A673 (cell line): Measurements from ENCODE around the gene MRPS17. TPM values are rescaled to one million over a fixed set of nuclear protein-coding genes. Genes with fewer than 3 reads are reported as not detected.

ENCODE experiments used
- BruUV-seq: library from RNA; stranded (reverse); fragments of 400-500 nt; replicated peaks from 2 replicates; lab custom pipeline; 2021; lab: Mats Ljungman, UMichigan
- CTCF ChIA-PET: fragments of 300-600 bp; sonication (Branson Sonifier 250); formaldehyde crosslinking; loops from one replicate; lab custom pipeline; 2022; ENCODE audit warnings: antibody characterized with exemption; lab: Charles Lee
- POLR2A ChIA-PET: fragments of 300-600 bp; sonication (Branson Sonifier 250); formaldehyde crosslinking; loops from one replicate; lab custom pipeline; 2022; ENCODE audit warnings: antibody characterized with exemption; ENCODE audit not compliant: low non-redundant PET; lab: Charles Lee
- DNase-seq: peaks from one replicate; pipeline ENCODE4 v3.0.0-alpha.2; 2015; ENCODE audit warnings: low spot score
- H3K27ac ChIP-seq: fragments of 200-600 bp; sonication (generic); 2 replicates; pipeline ENCODE4 v1.5.1; 2016; ENCODE audit warnings: mixed run types, low read depth, mild to moderate bottlenecking, mixed read lengths, antibody characterized with exemption, low read length; ENCODE audit not compliant: poor library complexity, severe bottlenecking
- H3K27me3 ChIP-seq: fragments of 200-600 bp; sonication (generic); replicated peaks from 2 replicates; pipeline ENCODE4 v1.6.1; 2017; ENCODE audit warnings: mixed run types, low read depth, mild to moderate bottlenecking, mixed read lengths, antibody characterized with exemption, low read length; ENCODE audit not compliant: insufficient read depth, poor library complexity
- H3K36me3 ChIP-seq: fragments of 200-600 bp; sonication (generic); 2 replicates; pipeline ENCODE4 v1.6.1; 2016; ENCODE audit warnings: mixed run types, mild to moderate bottlenecking, mixed read lengths, antibody characterized with exemption, low read length; ENCODE audit not compliant: insufficient read depth, poor library complexity, severe bottlenecking
- H3K4me1 ChIP-seq: fragments of 200-600 bp; sonication (generic); 2 replicates; pipeline ENCODE4 v1.6.1; 2017; ENCODE audit warnings: mixed run types, mild to moderate bottlenecking, mixed read lengths, antibody characterized with exemption, low read length; ENCODE audit not compliant: insufficient read depth, poor library complexity, severe bottlenecking
- H3K4me3 ChIP-seq: fragments of 200-600 bp; sonication (generic); 2 replicates; pipeline ENCODE4 v1.5.1; 2016; ENCODE audit warnings: low read depth, mixed run types, mild to moderate bottlenecking, mixed read lengths, low read length; ENCODE audit not compliant: poor library complexity, severe bottlenecking
- H3K9me3 ChIP-seq: fragments of 200-600 bp; sonication (generic); 2 replicates; pipeline ENCODE4 v1.6.1; 2016; ENCODE audit warnings: mixed run types, low read depth, mild to moderate bottlenecking, mixed read lengths, antibody characterized with exemption, low read length; ENCODE audit not compliant: poor library complexity, severe bottlenecking
- EZH2 ChIP-seq: fragments of 200-600 bp; sonication (generic); IDR thresholded peaks from 2 replicates; pipeline ENCODE4 v1.6.1; 2017; ENCODE audit warnings: borderline replicate concordance, low read depth, mild to moderate bottlenecking, mixed read lengths, antibody characterized with exemption, low read length; ENCODE audit not compliant: poor library complexity, severe bottlenecking
- intact Hi-C: fragments of 100-400 bp; cut with micrococcal nuclease; formaldehyde crosslinking; loops from one replicate; pipeline ENCODE4 v1.10.0; 2022; ENCODE audit not compliant: unreplicated experiment
- total RNA-seq: library from RNA; stranded (reverse); gene quantifications from 2 replicates; pipeline ENCODE4 v1.2.3, GENCODE V29; 2021
- TF ChIP-seq, protein P1 (sequence below): fragments of 300-800, 200-600 bp; sonication (generic); conservative IDR thresholded peaks from 2 replicates; pipeline ENCODE4 v1.5.1; 2017; ENCODE audit warnings: low read depth, mild to moderate bottlenecking, antibody characterized with exemption, low read length, moderate library complexity, mixed read lengths

The MRPS17 gene
- total RNA-seq, 1 experiment from 2014 or later = 29.1 TPM

DNA sequence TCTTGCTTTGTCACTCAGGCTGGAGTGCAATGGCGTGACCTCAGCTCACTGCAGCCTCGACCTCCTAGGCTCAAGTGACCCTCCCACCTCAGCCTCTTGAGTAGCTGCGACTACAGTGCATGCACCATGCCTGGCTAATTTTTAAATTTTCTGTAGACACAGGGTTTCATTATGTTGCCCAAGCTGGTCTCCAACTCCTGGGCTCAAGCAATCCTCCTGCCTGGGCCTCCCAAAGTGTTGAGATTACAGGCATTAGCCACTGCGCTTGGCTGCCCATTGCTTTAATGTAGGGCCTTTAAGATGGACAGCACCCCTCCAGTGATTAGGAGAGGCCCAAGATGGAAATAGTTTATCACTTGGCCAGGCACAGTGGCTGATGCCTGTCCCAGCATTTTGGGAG is 52.1 kb downstream of the MRPS17 start:
- TF ChIP-seq, protein P1, sequence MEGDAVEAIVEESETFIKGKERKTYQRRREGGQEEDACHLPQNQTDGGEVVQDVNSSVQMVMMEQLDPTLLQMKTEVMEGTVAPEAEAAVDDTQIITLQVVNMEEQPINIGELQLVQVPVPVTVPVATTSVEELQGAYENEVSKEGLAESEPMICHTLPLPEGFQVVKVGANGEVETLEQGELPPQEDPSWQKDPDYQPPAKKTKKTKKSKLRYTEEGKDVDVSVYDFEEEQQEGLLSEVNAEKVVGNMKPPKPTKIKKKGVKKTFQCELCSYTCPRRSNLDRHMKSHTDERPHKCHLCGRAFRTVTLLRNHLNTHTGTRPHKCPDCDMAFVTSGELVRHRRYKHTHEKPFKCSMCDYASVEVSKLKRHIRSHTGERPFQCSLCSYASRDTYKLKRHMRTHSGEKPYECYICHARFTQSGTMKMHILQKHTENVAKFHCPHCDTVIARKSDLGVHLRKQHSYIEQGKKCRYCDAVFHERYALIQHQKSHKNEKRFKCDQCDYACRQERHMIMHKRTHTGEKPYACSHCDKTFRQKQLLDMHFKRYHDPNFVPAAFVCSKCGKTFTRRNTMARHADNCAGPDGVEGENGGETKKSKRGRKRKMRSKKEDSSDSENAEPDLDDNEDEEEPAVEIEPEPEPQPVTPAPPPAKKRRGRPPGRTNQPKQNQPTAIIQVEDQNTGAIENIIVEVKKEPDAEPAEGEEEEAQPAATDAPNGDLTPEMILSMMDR = no peak
- TF ChIP-seq EZH2 = no peak
- Histone ChIP-seq H3K36me3 (peaks cover 10% of the 10 kb centered on the region), H3K4me1 (no peaks in the 10 kb centered on the region), H3K9me3 (no peaks in the 10 kb centered on the region), H3K27ac (no peak overlapping the region), H3K27me3 (no peaks in the 10 kb centered on the region), H3K4me3 (no peak overlapping the region)
- no peak for DNase-seq
- ChIA-PET CTCF (no interaction called here), POLR2A (no interaction called here)
- intact Hi-C loops = loop anchor here (1.0 kb wide), 1 partner anchor 71 kb away; no protein-coding TSS in a partner anchor
- BruUV-seq = no TSS peak

Other genes starting within 250 kb of the MRPS17 start
- gene SEPTIN14, start 89.1 kb upstream of the MRPS17 start, total RNA-seq = not detected in 2 replicates
- 6.7 and 7.8 TPM in 2 replicates for gene ZNF713, start 64.4 kb upstream of the MRPS17 start, total RNA-seq
- 91.8 and 93.7 TPM in 2 replicates for gene NIPSNAP2, start 12.7 kb downstream of the MRPS17 start, total RNA-seq
- 59.0 and 83.8 TPM in 2 replicates for gene PSPH, start 99.6 kb downstream of the MRPS17 start, total RNA-seq
- 321 and 359 TPM in 2 replicates for gene CCT6A, start 99.9 kb downstream of the MRPS17 start, total RNA-seq
- 157 and 159 TPM in 2 replicates for gene SUMF2, start 112.4 kb downstream of the MRPS17 start, total RNA-seq
- gene PHKG1, start 141.1 kb downstream of the MRPS17 start, total RNA-seq = 2.0 and 2.3 TPM in 2 replicates
- 494 and 533 TPM in 2 replicates for gene CHCHD2, start 154.6 kb downstream of the MRPS17 start, total RNA-seq
- gene NUPR2, start 164.5 kb downstream of the MRPS17 start, total RNA-seq = not detected in 2 replicates